GM19438 (cell line): Measurements from ENCODE around the gene STAT5A.
"Not testable (repeated sequence)": the region's sequence is repeated elsewhere in the genome, so short reads cannot be mapped to it uniquely, and the experiment has no call there.

ENCODE experiments used
- ATAC-seq: cut with Tn5 transposase; IDR thresholded peaks from one replicate; pipeline ENCODE4 v1.9.1; 2021; ENCODE audit warnings: low read depth; ENCODE audit not compliant: unreplicated experiment

Gene STAT5A

DNA sequence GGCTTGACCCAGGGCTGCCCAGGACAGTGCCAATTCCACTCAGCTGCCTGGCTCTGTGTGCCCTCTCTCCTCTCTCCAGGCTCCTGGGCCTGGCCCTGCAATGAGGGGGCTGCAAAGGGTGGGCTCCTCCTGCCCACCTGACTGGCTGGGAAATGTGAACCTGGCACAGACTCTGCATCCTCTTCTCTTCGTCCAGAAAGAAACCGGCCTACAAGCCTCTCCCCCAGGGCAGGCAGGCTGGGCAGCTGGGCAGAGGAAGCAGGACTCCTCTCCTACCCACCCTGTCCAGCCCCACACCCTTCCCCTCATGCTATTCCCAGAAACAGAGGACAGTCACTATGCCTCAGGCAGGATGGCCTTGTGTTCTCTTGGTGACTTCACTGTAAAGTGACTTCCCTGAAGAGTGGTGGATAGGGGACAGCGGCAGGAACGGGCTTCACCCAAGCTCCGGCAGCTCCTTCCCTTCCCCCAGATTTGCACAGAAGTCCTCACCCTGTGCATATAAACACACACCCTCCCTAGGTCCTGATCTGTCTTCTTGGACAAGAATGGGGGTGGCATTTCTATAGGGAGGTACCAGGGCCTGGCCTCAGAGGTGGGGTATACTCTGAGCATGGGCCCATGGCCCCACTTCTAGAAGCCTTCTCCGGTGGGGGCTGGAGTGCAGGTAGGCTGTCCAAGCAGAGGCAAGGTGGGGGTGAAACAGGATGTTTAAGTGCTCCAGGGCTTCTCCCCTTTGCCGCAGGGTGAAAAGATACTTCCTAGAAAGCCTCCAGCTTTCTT is 4.9 kb upstream of the STAT5A start:
- no peak for ATAC-seq

DNA sequence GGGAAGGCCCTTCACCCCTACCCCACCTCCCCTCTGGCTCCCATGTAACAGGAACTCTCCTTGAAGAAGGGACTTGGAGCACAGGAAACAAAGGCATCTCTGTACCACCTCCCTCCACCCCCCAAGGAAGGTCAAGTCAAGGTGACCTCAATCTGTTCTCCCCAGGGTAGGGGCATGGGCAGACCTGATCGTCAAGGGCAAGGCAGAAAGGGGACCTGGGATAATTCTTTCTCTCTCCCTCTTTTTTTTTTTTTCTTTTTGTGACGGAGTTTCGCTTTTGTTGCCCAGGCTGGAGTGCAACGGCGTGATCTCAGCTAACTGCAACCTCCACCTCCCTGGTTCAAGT is 4.3 kb upstream of the STAT5A start:
- ATAC-seq, result no peak

DNA sequence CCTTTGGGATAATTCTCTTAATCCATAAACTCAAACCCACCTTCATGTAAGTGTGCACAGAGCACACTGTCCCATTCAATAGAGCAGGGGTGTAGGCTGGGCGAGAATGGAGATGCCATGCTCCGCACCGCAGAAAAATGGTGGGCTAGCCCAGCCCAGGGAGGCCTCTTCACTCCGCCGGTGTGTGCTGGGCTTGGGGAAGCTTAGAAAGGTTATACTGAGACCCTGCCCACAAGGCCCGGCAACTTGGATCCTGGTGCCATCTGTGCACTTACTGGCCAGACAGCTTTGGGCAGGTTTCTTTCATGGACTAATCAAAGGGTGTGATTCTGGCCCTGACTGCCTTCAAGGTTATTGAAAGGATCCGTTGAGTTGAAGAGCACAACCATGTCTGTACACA is 3.7 kb upstream of the STAT5A start:
- no peak for ATAC-seq

DNA sequence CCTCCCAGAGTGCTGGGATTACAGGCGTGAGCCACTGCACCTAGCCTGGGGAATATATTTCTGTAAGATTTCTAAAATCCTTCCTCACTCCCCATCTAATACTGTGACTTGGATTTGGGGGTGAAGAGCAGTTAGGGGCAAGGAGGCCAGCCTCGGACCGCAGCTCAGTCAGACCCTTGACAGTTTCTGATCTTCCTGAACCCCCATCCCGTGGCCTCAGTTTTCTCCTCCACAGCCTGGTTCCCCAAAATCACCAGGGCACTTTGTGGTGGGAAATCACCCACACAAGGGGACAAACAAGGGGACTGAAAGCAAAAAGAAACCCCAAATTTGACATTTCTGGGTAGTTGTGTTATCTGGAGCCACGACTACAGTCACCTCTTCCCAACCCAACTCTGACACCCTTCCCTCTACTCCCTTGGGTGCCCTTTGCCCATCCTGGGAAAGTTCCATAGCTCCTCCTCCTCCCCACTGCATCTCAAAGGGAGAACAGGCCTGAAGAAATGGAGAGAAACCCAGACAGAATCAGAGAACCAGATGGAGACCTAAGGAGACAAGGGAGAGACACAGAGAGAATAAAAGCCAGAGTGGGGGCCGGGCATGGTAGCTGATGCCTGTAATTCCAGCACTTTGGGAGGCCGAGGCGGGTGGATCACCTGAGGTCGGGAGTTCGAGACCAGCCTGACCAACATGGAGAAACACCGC is 2.8 kb upstream of the STAT5A start:
- ATAC-seq, result no peak

DNA sequence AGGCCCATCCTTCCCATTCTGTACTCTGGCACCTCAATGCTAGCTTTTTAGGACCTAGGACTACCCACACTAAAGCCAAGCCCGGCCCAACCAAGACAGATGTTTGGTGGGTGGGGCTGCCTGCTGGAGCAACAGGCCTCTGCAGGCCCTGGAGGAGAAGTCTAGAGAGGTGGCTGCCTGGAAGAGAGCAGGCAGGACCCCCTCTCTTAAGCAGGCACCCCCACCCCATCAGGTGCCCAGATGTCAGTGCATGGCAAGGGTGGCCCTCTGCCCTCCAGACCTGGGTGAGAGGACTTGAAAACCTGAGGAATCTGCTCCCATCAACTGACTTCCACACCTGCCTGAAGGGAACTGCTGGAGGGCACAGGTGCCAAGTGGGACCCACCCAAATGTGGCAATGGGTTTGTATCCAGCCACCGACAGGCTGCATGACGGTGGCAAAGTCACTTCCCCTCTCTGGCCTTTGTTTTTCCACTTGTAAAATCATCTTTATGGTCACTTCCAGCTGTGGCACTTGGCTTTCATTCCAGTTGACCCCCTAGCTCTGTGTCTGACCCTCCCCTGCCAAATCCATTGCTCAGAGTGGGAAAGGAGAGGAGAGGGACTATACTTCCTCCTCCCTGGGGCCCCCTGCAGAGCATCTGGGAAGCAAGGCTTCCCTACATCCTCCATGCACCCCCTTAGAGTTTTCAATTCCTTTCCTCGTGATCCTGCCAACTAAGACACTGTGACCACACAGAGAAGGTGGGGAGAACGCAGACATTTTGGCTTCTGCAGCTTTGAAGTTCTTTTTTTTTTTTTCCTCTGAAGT is 1.7 kb upstream of the STAT5A start:
- no peak for ATAC-seq

DNA sequence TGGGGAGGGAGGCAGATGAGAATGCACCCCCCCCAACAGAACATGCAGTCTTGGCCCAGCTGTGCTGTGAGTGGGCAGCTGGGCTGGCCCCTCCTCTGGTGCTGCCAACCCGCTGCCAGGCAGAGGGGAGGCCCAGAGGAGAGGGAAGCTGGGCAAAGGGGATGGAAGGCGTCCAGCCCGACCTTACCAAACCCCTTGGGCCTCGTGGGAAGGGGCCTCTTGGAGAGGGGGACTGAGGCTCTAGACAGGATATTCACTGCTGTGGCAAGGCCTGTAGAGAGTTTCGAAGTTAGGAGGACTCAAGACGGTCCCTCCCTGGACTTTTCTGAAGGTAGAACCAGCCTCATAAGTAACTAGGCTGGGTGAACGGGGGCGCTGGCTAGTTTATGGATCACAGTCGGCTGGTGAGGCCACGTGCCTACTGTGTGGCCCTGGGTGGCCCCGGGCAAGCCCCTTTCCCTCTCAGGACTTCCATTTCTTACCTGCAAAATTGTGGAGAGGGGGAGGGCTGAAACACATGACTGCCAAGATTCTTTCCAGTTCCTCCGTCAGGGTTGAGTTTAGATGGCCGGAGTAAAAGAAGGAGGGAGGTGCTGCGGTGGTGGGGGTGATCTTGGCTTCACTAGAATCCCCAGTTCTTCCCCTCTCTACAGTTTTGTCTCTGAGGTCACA is 857 bp upstream of the STAT5A start:
- no peak for ATAC-seq

DNA sequence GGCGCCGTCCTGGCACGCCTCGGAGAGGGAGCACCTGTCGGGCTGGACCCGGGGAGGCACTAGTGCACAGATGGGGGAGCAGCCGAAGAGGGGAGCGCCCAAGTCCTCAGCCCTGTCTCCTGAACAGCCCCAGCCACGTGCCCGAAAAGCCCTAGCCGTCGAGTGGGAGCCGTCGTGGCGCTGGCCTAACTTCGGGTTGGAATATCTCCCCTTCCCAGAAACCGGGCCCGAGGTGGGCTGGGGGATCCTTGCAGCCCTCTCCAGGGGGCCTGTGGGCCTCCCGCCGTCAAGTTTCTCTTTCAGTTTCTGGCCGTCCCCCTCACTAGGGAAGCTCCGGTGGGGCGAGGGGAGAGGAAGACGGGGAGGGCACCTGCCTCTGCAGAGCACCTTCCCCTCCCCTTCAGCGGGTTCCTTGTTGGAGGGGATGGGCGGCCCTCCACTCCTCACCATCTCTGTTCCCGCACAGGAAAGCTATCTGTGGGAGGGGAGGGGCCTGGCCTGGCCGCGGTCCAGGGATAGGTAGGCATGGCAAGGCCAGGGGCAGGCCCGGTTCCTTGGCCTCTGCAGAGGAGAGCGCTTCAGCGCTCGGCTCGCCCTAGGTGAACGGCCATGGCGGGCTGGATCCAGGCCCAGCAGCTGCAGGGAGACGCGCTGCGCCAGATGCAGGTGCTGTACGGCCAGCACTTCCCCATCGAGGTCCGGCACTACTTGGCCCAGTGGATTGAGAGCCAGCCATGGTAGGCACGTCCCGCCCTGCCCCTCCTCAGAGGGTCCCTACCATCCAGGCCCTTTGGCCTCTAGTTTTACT is 709 bp downstream of the STAT5A start:
- ATAC-seq, result no peak

DNA sequence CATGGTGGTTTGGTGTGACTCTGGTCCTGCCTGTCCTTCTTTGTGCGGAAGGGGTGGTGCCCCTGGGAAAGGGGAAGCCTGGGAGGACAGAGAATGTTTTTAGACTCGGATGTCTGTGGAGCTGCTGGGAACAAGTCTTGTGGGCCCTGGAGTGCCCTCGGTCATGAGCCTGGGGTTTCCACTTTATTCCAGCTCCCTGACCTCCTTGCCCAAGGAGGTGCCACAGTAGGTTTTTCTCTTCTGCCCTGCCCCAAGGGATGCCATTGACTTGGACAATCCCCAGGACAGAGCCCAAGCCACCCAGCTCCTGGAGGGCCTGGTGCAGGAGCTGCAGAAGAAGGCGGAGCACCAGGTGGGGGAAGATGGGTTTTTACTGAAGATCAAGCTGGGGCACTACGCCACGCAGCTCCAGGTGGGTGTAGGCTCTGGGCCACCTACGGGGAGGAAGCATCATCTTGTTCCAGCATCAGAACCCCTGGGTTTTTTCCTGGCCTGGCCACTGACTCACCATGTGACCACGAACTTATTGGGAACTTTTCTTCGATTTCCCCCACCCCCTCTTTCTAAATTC is 1.4 kb downstream of the STAT5A start:
- ATAC-seq, result no peak

DNA sequence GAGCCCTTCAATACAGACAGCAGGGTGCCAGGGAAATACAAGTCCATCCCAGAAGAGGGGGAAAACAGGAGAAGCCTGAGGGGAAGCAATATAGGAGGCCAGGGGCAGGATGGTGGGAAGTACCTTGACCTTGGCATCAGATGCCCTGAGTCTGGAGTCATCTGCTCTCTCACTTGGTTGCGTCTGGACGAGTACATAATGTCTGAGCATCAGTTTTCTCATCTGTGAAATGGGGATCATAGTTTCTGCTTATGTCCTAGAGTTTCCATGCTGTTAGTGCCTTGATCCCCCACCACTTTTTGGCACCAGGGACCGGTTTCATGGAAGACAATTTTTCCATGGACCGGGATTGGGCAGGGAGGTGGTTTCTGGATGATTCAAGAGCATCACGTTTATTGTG is 2.3 kb downstream of the STAT5A start:
- ATAC-seq, result no peak

DNA sequence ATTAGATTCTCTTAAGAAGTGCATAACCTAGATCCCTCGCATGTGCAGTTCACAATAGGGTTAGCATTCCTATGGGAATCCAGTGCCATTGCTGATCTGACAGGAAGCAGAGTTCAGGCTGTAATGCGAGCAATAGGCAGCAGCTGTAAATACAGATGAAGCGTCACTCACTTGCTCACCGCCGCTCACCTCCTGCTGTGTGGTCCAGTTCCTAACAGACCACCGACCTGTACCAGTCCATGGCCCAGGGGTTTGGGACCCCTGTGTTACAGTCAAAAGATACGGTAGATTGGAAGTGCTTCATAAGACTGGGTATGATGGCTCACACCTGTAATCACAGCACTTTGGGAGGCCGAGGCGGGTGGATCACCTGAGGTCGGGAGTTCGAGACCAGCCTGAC is 2.8 kb downstream of the STAT5A start:
- ATAC-seq, result no peak

DNA sequence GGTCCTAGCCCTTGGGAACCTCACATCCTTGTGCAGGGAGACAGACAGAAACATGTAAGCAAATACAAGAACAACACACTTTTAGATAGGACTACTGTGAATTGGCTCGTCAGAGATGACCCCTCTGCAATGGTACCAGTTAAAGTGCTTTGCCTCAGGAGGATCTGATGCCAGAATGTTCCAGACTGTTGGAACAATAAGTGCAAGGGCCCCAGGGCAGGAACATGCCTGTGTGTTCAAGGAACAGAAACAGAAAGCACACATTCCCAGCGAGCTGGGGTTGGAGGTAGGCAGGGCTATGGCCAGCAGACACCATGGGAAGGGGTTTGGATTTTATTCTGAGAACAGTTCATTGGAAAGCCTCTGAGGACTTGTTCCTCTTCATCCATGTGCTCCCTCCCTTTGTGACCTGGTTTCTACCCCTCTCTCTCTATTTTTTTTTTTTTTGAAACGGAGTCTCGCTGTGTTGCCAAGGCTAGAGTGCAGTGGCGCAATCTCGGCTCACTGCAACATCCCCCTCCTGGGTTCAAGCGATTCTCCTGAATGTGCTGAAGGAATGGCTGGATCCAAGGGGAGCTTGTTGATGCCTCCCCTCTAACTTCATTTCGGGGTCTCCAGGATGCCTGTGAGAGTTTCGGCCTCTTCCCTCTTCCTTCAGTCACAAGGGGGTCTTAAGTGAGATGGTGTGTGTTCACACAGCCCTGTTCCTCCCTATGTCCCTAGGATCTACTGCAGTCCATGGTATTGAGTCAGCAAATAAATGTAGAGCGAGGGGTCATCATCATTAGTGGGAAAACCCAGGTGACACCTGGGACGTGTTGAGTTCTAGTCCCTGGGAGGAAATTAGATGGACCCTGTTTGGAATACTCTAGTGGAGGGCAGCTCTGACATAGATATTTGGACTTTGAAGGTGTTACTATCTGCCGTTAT is 6.4 kb downstream of the STAT5A start:
- no peak for ATAC-seq

DNA sequence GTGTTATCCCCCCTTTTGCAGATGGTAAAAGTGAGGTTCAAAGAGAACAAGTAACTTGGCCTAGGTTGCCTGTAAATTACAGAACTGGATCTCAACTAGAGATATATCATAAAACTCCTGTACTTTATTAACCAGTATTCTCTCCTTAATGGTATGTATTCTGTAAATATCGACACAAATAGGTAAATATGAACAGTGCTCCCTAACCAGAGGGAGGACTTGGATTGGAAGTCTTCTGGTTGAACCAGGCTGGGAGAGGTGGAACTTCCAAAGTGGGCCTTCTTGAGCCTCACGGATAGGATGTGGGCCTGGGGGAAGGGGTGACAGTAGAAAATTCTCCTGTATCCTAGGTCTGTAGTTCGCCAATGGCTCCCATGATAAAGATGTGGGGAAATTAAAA is 7.7 kb downstream of the STAT5A start:
- ATAC-seq, result no peak

DNA sequence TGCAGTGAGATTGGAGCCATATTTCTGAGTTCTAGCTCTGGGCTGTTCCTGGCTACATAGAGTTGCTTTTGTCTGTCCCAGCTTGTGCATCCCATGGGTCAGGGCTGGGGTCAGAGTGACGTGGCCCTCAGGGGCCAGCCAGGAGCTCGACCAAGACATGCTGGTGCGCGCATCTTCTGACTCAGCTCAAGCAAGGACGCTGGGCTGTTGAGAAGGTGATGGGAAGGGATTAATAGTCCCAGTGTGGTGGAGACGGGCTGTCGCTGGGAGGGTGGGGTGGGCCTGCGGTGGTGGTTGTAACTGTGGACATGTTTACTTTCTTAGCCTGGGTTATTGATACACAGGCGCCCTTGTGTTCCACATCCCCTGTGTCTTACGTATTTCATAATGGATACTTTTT is 9.5 kb downstream of the STAT5A start:
- not testable (repeated sequence) for ATAC-seq

DNA sequence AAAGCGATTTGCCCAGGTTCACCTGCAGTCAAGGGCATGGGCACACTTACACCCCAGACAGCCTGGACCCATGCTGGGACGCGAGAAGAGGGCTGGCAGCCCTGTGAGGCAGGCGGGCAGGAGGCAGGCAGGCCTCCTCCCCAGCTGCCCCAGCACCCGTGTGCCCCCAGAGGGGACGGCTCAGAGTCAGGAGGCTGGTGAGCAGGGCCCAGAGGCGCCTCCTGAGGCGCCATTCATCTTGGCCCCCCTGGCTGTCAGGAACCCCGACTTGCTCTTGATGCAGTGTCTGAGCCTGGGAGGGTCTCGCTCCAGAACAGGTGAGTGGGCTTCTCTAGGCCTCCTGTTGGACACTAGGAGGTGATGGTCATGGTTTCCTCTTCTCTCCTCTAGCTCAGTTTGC is 11.1 kb downstream of the STAT5A start:
- not testable (repeated sequence) for ATAC-seq

DNA sequence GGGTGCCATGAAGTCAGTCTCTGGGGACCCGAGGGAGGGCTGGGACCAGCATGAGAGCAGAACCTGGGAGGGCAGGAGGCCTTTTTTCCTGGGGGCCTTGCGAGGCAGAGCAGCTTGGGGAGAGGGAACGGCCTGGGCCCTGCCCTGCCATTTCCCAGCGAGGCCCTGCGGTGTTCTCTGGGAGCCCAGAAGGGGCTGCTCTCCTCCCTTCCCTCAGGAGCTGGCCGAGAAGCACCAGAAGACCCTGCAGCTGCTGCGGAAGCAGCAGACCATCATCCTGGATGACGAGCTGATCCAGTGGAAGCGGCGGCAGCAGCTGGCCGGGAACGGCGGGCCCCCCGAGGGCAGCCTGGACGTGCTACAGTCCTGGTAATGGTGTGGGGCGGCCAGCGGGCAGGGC is 11.6 kb downstream of the STAT5A start:
- not testable (repeated sequence) for ATAC-seq

DNA sequence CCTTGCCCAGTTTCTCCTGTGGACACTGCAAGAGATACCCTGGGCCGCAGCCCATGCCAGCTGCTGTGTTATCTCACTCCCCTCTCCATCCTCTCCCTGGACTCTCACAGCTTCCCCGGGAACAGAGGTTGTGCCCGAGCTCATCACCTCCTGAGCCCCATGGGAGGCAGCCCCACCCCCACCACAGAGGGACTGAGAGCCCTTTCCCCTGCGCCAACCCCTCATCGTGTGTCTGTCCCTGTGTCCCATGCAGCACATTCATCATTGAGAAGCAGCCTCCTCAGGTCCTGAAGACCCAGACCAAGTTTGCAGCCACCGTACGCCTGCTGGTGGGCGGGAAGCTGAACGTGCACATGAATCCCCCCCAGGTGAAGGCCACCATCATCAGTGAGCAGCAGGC is 12.7 kb downstream of the STAT5A start:
- no peak for ATAC-seq

DNA sequence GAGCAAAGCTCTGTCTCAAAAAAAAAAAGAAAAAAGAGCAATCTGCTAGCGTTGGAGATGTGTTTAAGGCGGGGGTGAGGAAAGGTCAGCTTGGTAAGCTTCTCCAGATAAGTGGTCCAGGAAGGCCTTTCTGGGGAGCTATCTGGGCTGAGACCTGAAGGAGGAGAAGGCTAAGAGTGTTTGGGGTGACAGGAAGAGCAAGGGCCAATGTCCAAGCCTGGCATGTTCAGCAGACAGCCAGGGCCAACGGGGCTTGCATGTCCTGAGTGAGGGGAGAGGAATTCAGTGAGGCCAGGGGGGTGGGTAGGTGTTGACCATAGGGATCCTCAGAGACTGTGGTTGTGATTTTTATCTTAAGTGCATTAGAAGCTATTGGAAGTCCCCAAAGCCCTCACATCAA is 15.4 kb downstream of the STAT5A start:
- ATAC-seq, result no peak

DNA sequence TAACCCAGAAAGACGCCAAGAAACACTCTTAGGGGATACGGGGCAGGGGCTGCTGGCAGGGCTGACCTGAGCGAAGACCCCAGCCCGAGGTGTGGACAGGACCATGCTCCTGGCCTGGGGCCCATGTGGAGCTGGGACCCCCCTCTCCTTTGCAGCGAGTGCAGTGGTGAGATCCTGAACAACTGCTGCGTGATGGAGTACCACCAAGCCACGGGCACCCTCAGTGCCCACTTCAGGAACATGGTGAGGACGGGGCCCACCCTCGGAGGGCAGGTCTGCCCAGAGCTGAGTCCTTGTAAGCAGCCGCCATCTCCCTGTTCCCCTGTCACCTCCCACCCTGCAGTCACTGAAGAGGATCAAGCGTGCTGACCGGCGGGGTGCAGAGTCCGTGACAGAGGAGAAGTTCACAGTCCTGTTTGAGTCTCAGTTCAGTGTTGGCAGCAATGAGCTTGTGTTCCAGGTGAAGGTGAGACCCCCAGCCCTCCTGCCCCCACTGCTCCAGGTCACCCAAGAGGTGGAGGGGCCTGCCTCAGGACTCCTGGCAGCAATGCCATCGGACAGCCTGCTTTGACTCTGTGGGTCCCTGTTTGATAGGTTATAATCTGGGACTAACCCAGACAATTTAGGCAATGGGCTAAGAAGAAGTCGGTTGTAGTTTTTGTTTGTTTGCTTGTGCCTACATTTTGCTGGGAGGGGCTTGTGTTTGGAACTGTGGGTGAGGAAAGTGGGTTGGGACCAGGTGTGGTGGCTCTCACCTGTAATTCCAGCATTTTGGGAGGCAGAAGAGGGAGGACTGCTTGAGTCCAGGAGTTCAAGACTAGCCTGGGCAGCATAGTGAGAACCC is 16.1 kb downstream of the STAT5A start:
- ATAC-seq, result no peak
